HG03571 (cell line): ENCODE results near the gene EIF4G3.
"Not testable (repeated sequence)": the region's sequence is repeated elsewhere in the genome, so short reads cannot be mapped to it uniquely, and the experiment has no call there.

Experiments used
- ATAC-seq: cut with Tn5 transposase; IDR thresholded peaks from one replicate; pipeline ENCODE4 v1.9.1; 2021; ENCODE audit not compliant: unreplicated experiment

EIF4G3 gene

DNA sequence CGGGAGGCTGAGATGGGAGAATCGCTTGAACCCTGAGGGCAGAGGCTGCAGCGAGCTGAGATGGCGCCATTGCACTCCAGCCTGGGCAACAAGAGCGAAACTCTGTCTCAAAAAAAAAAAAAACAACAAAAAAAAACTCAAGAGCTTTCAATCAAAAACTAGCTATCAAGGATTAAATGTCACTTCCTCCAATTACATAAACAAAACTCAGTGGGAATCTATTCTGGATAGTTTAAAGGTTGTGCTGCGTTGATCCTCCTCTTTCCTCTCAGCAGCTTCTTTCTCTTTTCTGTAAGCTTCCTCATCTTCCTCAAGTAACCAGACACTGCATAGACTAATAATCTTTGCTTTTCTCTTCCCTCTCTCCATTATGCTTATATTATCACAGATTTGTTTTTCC, 20.7 kb downstream of the EIF4G3 start:
- no peak for ATAC-seq

GRCh38 chr1:21154717-21155116, 22.0 kb downstream of the EIF4G3 start:
- no peak for ATAC-seq

- no peak for ATAC-seq
Observed at GRCh38 chr1:21153388-21153787, 23.3 kb downstream of the EIF4G3 start.

DNA sequence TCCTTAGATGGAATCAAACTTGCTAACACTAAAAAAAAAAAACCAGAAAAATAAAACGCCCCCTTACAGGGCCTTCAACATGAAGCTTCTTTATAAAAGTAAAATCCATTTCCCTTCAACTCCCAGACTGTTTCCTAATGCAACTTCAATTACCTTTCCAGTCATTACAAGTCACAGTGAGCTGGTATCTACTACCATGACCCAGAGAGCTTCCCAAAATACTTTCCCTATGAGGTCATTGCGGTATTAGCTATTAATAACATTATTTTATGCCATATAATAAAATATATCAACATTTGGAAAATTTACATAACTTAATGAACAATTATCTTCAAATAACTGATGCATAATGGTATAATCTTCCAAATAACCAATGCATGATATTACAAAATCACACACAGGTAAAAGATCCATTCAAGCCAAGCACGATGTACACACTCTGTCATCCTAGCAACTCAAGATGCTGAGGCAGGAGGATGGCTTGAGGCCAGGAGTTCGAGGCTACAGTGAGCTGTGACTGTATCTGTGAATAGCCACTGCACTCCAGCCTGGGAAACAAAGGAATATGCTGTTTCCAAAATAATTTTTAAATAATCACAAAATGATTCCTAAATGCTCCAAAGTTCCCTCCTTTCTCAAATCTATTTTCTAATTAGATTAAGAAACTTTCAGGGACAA, 24.1 kb downstream of the EIF4G3 start:
- no peak for ATAC-seq

GRCh38 chr1:21149855-21150432, 26.8 kb downstream of the EIF4G3 start:
- ATAC-seq = no peak

GRCh38 chr1:21149430-21149854, 27.3 kb downstream of the EIF4G3 start:
- ATAC-seq = no peak

GRCh38 chr1:21143752-21144151, 32.9 kb downstream of the EIF4G3 start:
- ATAC-seq = no peak

GRCh38 chr1:21143138-21143537, 33.6 kb downstream of the EIF4G3 start:
- ATAC-seq = no peak

DNA sequence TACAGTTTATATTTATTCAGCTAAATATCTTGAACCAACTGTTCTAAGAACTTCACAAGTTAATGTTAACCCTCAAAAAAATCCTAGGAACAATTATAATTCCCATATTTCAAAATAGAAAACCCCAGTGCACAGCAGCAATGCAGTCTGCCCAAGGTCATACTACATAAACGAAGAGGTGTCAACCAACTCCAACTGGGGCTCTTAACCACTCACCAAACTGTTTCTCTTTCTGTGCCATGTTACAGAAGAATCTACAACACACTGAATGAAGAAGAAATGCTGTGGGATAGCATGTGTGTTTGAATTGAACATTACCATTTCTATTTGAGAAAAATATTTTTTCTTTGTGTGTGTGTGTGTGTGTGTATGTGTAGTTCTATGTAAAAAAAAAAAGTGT, 35.7 kb downstream of the EIF4G3 start:
- ATAC-seq = no peak

DNA sequence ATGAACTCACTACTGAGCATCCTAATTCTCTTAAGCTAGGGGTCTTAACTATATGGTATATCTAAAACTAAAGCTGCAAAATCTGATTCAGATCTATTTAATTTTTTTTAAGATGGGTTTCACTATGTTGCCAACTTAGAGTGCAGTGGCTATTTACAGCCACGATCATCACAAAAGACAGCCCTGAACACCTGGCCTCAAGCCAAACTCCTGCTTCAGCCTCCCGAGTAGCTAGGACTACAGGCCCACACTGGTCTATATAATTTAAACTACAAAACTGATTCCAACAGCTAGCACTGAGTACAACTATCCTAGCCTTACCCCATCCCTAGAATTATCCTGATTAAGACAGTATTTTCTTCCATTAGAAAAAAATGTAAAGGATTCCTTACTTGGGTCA, 37.1 kb downstream of the EIF4G3 start:
- ATAC-seq = no peak

DNA sequence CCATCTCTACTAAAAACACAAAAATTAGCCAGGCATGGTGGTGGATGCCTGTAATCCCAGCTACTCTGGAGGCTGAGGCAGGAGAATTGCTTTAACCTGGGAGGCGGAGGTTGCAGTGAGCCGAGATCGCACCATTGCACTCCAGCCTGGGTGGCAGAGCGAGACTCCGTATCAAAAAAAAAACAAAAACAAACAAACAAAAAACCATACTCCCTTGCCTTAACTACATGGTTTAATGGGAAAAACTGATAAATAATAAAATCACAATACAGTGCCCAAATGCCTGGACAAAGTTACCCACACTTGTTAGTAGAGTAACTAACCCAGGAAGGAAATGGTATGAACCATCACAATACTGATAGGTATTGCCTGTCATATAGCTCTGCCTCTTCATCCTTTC, 40.4 kb downstream of the EIF4G3 start:
- ATAC-seq = not testable (repeated sequence)

- no peak for ATAC-seq
Observed at GRCh38 chr1:21131200-21131599, 45.5 kb downstream of the EIF4G3 start.

- no peak for ATAC-seq
Observed at GRCh38 chr1:21129407-21129806, 47.3 kb downstream of the EIF4G3 start.

GRCh38 chr1:21126324-21126723, 50.4 kb downstream of the EIF4G3 start:
- no peak for ATAC-seq

DNA sequence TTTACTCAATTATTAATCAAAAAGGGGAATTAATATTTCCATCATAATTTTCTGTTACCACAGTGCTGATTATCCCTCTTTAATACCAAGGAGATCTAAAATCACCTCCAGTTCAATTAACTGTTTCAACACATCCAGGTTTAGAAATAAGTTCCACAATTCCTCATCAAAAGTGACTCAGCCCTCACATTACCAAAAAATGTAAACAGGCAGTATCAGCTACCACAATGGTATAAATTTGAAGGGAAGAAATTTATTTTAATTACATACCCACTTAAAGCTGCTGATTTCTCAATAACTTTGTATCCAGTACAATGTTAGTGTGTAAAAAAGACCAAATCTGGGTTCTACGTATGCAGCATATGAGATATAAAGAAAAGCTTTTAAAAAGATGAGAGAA, 51.9 kb downstream of the EIF4G3 start:
- no peak for ATAC-seq

DNA sequence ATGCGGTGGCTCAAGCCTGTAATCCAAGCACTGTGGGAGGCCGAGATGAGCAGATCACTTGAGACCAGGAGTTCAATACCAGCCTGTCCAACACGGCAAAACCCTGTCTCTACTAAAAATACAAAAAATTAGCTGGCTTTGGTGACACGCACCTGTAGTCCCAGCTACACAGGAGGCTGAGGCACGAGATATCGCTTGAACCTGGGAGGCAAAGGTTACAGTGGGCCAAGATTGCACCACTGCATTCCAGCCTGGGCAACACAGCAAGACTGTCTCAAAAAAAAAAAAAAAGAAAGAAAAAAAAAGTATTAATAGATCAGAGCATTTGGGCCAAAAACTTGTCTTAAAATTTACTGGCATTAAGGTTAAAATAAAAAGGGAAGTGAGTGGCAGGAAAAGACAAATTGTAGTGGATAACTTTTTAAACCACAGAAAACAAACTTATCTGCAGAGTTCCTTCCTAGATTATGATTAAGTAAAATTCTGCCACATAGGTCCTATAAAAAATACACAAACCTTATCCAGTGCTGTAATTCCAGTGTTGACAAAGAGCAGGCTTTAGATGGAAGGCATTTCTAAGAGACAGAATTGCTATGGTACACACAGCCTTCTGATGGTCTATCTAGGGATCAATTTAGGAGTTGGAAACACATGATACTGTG, 53.3 kb downstream of the EIF4G3 start:
- ATAC-seq = no peak

GRCh38 chr1:21121764-21122471, 54.8 kb downstream of the EIF4G3 start:
- no peak for ATAC-seq

DNA sequence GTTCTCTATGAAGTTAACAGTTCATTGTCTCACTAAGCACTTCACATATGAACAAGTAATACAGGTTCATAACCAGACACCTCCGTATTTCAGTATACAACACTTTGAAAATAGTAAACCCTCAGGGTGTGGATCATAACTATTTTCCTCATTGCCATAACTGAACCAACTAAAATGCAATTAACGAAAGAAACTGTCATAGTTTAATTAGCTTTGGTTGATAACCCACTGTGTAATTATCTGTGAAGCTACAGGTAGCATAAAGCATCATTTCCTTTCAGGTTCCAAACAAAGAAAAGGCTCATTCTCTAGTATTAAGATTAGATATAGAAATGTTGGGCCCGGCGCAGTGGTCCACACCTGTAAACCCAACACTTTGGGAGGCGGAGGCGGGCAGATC, 58.5 kb downstream of the EIF4G3 start:
- no peak for ATAC-seq

- ATAC-seq = no peak
Observed at GRCh38 chr1:21117597-21118001, 59.1 kb downstream of the EIF4G3 start.

GRCh38 chr1:21117159-21117558, 59.5 kb downstream of the EIF4G3 start:
- no peak for ATAC-seq

DNA sequence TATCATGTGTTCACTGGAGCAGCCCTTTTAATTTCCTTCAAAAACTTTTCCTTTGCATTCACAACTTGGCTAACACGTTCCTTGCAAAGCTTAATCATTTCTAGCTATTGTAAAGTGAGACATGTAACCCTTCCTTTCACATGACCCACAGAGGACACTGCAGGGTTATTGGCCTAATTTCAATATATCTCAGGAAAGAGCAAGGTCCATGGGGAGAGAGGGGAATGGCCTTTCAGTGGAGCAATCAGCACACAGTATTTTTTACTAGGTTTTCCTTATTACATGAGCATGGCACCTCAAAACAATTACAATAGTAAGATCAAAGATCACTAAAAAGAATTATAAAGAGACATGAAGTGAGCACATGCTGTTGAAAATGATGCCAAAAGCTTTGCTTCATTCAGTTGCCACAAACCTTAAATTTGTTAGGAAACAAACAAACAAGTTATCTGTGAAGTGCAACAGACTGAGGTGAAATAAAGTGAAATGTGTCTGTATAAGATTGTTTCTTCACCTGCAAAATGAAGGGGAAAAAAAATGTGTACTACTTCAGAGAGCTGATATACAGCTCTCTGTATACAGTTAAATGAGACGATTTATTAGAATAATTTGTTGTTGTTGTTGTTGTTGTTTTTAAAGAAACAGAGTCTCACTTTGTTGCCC, 61.5 kb downstream of the EIF4G3 start:
- ATAC-seq = no peak
